Astrocyte of the hippocampus (primary cell): ENCODE results near the gene ELP2.

Experiments used
- DNase-seq: peaks from one replicate; pipeline ENCODE4 v3.0.0; 2011; ENCODE audit warnings: low read depth, low spot score

Gene ELP2

GRCh38 chr18:36124841-36125240, 4.9 kb upstream of the ELP2 start:
- DNase-seq = no peak

DNA sequence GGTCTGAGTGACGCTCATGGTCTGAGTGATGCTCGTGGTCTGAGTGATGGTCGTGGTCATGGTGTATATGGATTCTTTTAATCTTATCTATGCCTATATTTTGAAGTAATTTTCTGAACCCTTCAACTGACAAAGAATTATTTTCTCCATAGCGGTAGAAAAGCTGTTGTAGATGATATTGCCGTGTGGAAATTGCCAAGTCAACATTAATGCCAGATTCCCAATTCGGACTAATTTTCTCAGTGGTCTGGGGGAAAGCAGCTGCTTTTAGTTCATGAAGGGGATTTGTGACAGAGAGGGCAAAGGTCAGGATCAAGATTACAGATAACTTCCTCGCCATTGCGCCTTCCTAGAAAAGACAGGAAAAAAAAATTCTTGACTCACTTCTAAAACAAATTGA, 3.0 kb upstream of the ELP2 start:
- DNase-seq = no peak

GRCh38 chr18:36127836-36128529, 1.7 kb upstream of the ELP2 start:
- DNase-seq = peak; percentile 29

DNA sequence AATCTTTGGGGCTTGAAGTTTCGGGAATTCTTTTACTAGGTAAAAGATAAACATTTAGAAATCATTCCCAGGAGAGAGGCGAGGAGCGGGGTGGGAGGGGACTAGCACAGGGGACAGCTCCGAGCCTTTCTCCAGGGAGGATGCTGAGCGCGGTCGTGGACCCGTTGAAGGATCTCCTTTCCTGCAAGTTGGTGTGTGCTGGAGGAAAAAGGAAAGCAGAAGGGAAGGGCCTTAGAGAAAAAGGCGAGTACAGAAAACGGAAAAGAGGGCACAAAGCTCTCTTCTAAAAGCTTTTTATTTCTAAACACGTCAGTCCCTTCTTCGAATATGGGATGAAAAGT, 1.2 kb upstream of the ELP2 start:
- DNase-seq = peak; percentile 60

- no peak for DNase-seq
Observed at GRCh38 chr18:36128907-36129299, 796 bp upstream of the ELP2 start.

DNA sequence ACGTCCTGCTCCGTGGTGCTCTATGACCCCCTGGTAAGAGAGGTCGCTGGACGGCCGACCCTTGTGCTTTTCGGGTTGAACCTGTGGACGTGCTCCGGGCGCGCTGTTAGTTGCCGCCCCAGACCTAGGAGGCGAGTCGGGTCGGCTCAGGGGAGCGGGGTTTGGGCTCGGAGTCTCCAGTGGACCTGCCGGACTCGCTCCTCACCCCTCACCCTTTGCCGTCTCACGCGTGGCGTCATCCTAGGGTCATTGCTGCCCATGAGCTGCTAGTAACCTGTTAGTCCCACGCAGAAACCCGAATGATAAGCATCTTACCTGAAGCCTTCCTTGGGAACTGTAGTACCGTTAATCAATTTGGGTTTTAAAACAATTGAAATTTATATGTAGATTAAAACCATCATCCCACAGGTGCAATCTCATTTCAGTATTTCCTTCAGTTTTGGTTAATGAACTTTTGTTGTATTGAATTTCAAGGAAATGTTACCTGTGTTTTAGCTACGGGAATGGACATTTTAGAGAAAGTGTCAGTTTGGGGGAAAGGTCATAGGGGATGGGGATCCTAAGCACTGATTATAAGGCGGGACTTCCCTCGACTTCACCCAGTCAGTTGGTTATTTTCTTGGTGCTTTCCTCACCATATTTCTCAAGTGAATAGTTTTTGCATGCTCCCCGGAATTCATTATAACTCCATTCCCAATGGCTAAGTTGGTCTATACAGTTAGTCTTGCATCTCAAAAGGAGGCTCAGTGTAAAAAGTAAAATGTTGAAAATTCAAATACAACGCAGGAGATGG, 536 bp downstream of the ELP2 start:
- DNase-seq = peak; percentile 2

- DNase-seq = no peak
Observed at GRCh38 chr18:36130883-36131653, 1.4 kb downstream of the ELP2 start.

DNA sequence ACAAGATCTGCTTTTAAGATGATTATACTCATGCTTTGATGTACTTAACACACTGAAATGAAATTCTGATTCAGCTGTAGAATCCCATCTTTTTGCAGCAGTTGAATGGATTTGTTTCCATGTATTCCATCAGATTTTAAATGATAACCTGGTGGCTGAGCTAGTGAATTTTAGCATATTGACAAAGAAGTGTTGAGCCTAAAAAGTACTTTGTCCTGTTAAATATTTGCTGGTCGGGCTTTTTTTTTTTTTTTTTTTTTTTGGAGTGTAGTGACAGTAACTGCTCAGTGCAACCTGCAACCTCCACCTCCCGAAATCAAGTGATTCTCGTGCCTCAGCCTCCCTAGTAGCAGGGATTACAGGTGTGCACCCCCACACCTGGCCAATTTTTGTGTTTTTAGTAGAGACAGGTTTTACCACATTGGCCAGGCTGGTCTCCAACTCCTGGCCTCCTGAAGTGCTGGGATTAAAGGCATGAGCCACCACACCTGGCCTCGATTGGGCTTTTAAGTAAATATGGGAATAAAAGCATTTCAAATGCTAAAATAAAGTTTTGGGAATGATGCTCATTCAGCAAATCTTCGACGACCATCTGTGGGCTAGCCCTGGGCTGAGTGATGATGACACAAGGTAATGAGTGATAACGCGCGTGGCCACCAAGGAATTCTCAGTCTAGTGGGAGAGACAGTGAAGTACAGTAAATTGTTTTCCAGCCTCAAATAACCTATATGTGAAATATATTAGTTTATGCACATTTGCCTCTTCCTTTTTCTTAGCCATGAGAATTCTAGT, 2.2 kb downstream of the ELP2 start:
- no peak for DNase-seq

DNA sequence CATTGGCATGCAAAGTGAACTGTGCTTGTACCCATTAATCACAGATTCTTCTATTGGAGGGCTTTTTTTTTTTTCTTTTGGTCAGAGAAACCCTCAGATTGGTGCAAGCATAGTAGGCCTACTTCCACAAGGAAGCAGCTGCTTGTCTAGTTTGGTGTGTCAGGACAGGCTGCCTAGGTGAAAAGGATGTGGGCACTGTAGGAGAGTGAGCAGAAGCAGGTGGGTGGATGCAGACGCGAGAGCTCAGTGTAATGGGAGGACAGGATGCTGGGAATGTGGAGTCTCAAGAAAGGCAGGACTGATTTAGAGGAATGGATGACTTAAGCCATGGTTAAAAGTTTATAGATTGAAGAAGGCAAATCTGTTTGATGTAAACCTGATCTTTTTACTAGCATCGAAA, 3.1 kb downstream of the ELP2 start:
- no peak for DNase-seq

- no peak for DNase-seq
Observed at GRCh38 chr18:36135264-36135663, 5.6 kb downstream of the ELP2 start.

DNA sequence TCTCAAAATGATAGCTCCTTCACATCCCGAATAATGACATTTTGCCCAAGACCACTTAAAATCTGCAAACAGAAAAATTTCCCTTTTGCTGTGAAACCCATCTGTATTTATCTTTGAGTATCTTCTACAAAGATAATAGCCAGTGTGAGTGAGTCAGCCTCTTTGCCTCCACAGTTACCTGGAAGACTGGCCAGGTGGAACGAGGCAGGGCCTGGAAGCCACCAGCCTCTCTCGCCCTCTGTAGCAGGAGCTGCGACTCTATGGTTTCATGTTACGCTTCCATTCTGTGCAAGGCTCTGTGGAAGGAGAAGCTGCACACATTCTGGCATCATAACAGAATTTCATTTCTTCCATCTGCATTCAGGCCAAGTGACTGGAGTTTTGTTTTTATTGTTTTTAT, 9.5 kb downstream of the ELP2 start:
- DNase-seq = no peak

- DNase-seq = no peak
Observed at GRCh38 chr18:36141576-36141975, 11.9 kb downstream of the ELP2 start.

DNA sequence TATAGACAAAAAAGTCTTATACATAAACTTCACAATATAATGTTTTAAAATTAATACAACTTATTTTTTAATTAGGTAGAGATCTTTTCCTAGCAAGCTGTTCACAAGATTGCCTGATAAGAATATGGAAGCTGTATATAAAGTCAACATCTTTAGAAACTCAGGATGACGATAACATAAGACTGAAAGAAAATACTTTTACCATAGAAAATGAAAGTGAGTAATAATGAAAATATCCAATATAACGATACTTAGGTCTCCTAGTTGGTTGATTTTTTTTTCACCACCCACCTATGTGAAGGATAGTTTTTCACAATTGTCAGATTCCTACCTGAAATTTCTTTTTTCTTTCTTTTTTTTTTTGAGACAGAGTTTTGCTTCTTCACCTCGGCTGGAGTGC, 13.1 kb downstream of the ELP2 start:
- DNase-seq = no peak

DNA sequence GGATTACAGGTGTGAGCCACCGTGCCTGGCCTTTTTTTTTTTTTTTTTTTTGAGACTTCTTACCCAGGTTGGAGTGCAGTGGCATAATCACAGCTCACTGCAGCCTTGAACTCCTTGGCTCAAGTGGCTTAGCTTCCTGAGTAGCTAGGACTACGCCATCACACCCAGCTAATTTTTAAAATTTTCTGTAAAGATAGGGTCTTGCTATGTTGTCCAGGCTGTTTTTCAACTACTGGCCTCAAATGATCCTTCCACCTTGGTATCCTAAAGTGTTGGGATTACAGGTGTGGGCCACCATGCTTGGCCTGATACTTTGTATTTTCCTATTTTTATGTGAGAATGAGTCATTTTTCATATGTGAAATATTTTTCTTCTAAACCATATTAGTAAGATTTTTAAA, 13.7 kb downstream of the ELP2 start:
- no peak for DNase-seq

DNA sequence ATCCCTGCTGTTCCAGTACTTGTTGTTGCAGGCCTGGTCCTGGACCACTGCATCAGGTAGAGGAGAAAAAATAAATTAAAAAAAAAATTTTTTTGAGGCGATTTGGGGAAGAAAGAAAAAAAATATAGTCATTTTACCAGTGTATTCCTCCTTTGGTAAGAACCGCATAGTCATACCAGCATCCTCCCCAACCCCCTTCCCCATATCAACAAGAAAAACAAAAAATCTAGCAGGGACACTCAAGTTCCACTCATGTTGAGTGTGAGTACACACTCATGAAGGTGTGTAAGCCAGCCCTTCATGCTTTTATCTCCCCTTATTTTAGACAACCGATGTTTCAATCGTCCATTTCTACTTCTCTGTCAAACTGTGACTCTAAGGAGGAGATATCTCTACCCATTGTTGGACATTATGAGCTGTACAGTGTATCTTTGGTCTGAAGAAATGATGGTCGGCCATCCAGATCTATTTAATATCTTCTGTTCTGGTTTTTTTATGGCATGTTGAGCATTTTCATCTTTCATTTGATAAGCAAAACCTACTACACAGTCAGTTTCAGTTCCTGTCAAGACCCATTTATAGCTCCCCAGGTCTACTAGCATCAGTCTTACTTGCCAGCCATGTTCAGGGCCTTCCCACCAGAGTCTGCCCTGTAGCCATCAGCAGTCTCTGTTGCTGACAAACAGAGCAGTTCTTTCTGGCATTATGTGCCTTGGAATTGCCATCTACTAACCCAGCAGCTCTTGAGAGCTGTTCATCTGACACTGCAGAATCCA, 20.0 kb downstream of the ELP2 start:
- no peak for DNase-seq

GRCh38 chr18:36152781-36153180, 23.1 kb downstream of the ELP2 start:
- DNase-seq = peak; percentile 64

DNA sequence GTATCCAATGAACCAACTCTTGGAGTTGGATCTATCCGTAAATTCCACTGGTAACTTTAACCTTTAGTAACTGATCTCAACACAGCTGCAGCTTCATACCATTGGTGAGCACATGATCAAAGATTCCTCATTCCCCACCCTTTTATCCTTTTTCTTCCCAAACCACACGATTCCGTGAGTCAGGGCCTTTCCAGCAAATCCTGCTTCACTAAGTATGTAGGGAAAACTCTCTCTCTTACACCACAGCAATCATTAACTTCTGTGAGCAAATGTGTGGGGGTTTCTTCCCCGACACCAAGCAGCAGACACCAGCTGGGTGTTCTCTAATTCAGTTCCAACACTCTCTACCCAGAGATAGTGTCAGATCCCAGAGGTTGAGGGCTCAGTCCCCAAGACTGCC, 23.5 kb downstream of the ELP2 start:
- peak; percentile 90 for DNase-seq

DNA sequence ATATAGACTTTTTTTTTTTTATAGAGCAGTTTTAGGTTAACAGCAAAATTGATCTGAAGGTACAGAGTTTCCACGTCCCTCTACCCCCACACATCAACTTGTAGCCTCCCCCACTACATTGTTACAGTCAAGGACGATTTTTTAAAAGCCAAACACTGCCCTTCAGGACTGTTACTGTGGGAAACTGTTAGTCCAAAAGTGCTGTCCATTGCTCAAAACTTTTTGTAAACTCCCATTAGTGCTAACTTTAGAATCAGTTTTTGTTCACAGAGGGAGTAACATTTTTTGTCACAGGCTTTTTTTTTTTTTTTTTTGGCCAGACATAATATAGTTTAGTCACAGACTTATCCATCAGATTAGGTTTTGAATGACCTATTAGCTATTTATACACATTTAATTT, 24.1 kb downstream of the ELP2 start:
- no peak for DNase-seq

- DNase-seq = peak; percentile 32
Observed at GRCh38 chr18:36155851-36156757, 26.4 kb downstream of the ELP2 start.

- DNase-seq = peak; percentile 18
Observed at GRCh38 chr18:36157441-36157840, 27.7 kb downstream of the ELP2 start.
